Panc1 (cell line): ENCODE data around the gene CUL1. TPM values are rescaled to one million over a fixed set of nuclear protein-coding genes. Genes with fewer than 3 reads are reported as not detected.

Experiments
- ATAC-seq: fragments of 200-7000 bp; cut with Tn5 transposase; 2 replicates; pipeline ENCODE4 v1.9.1; 2020; ENCODE audit warnings: mild to moderate bottlenecking, moderate library complexity
- BruUV-seq: library from RNA; stranded (reverse); fragments of 400-500 nt; replicated peaks from 2 replicates; lab custom pipeline; 2021; lab: Mats Ljungman, UMichigan
- CTCF ChIA-PET: fragments of 300-600 bp; sonication (Branson Sonifier 250); formaldehyde crosslinking; loops from one replicate; lab custom pipeline; 2022; ENCODE audit warnings: antibody characterized with exemption; lab: Charles Lee
- POLR2A ChIA-PET: fragments of 300-600 bp; sonication (Branson Sonifier 250); formaldehyde crosslinking; loops from one replicate; lab custom pipeline; 2022; ENCODE audit warnings: antibody characterized with exemption; lab: Charles Lee
- DNase-seq: peaks from one replicate; pipeline ENCODE4 v3.0.0-alpha.2; 2010; ENCODE audit warnings: low read depth, low spot score
- H3K27ac ChIP-seq: 2 replicates; pipeline ENCODE4 v1.5.1; 2011; ENCODE audit warnings: mild to moderate bottlenecking, low read length, inconsistent platforms
- H3K27me3 ChIP-seq: fragments of 200-500 bp; sonication (Bioruptor generic); 2 replicates; pipeline ENCODE4 v1.6.0; 2014; ENCODE audit warnings: low read length, inconsistent platforms; ENCODE audit not compliant: control insufficient read depth, insufficient read depth
- H3K36me3 ChIP-seq: fragments of 200-500 bp; sonication (Bioruptor generic); 2 replicates; pipeline ENCODE4 v1.5.1; 2014; ENCODE audit warnings: inconsistent platforms, mild to moderate bottlenecking, low read length, moderate library complexity; ENCODE audit not compliant: control insufficient read depth, insufficient read depth
- H3K4me1 ChIP-seq: 2 replicates; pipeline ENCODE4 v1.5.1; 2011; ENCODE audit warnings: inconsistent platforms, mild to moderate bottlenecking, low read length, moderate library complexity; ENCODE audit not compliant: control insufficient read depth, insufficient read depth
- H3K4me3 ChIP-seq, 2 experiments: 2 replicates each; pipeline ENCODE4 v1.5.1; 2011 to 2012; ENCODE audit warnings: low read depth in 2 of 2, low read length in 2 of 2, mild to moderate bottlenecking in 2 of 2, inconsistent platforms in 1 of 2, moderate library complexity in 1 of 2
- H3K9me3 ChIP-seq: fragments of 200-500 bp; sonication (Bioruptor generic); 2 replicates; pipeline ENCODE4 v1.5.1; 2014; ENCODE audit warnings: low read depth, mild to moderate bottlenecking, inconsistent platforms, low read length, moderate library complexity; ENCODE audit not compliant: control insufficient read depth, insufficient read depth
- POLR2AphosphoS5 ChIP-seq: IDR thresholded peaks from 2 replicates; pipeline ENCODE4 v1.6.1; 2012; ENCODE audit warnings: mild to moderate bottlenecking, low read depth, low read length, moderate library complexity
- SIN3A ChIP-seq: IDR thresholded peaks from 2 replicates; pipeline ENCODE4 v1.6.1; 2012; ENCODE audit warnings: low read depth, mild to moderate bottlenecking, low read length, moderate library complexity, borderline replicate concordance; ENCODE audit not compliant: insufficient read depth
- TCF7L2 ChIP-seq: IDR thresholded peaks from 2 replicates; pipeline ENCODE4 v1.6.1; 2011; ENCODE audit warnings: mild to moderate bottlenecking, low read depth, low read length, inconsistent platforms
- in situ Hi-C: cut with HindIII; loops from 2 replicates; pipeline ENCODE4 v1.10.0; 2016; ENCODE audit warnings: low sequenced_read_pairs, low pct_unique_long_range_greater_than_20kb
- intact Hi-C: fragments of 100-400 bp; cut with micrococcal nuclease; formaldehyde crosslinking; loops from one replicate; pipeline ENCODE4 v1.10.0; 2022; ENCODE audit not compliant: unreplicated experiment
- total RNA-seq: library from RNA; stranded (reverse); gene quantifications from one replicate; pipeline ENCODE4 v1.2.1, GENCODE V29; 2021; ENCODE audit not compliant: unreplicated experiment
- TF ChIP-seq, protein P1 (sequence below): fragments of 450-650 bp; IDR thresholded peaks from 2 replicates; pipeline ENCODE4 v1.5.1; 2017; ENCODE audit warnings: mild to moderate bottlenecking
- TF ChIP-seq, protein P2 (sequence below), 2 experiments: IDR thresholded peaks; 2 replicates each; pipeline ENCODE4 v1.6.1; 2011 to 2012; ENCODE audit warnings: low read depth in 2 of 2, control low read depth in 1 of 2, low read length in 1 of 2, mild to moderate bottlenecking in 1 of 2, moderate library complexity in 1 of 2; ENCODE audit not compliant: insufficient read depth in 1 of 2

Gene CUL1
- total RNA-seq, 1 experiment from 2014 or later, result 60.6 TPM

GRCh38 chr7:148825338-148825737 lies 126.6 kb downstream of the CUL1 start:
- intact Hi-C loops (no loop called here), in situ Hi-C loops (no loop called here)
- Histone ChIP-seq H3K4me1 (no peaks in the 10 kb centered on the region), H3K36me3 (peaks cover 30% of the 10 kb centered on the region), H3K27ac (no peak overlapping the region), H3K27me3 (no peaks in the 10 kb centered on the region), H3K4me3 (no peak overlapping the region), H3K9me3 (no peaks in the 10 kb centered on the region)
- ChIA-PET POLR2A (no interaction called here), CTCF (no interaction called here)
- TF ChIP-seq SIN3A (no peak), POLR2AphosphoS5 (no peak), TCF7L2 (no peak)
- TF ChIP-seq, protein P1, sequence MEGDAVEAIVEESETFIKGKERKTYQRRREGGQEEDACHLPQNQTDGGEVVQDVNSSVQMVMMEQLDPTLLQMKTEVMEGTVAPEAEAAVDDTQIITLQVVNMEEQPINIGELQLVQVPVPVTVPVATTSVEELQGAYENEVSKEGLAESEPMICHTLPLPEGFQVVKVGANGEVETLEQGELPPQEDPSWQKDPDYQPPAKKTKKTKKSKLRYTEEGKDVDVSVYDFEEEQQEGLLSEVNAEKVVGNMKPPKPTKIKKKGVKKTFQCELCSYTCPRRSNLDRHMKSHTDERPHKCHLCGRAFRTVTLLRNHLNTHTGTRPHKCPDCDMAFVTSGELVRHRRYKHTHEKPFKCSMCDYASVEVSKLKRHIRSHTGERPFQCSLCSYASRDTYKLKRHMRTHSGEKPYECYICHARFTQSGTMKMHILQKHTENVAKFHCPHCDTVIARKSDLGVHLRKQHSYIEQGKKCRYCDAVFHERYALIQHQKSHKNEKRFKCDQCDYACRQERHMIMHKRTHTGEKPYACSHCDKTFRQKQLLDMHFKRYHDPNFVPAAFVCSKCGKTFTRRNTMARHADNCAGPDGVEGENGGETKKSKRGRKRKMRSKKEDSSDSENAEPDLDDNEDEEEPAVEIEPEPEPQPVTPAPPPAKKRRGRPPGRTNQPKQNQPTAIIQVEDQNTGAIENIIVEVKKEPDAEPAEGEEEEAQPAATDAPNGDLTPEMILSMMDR, result no peak
- TF ChIP-seq, protein P2, sequence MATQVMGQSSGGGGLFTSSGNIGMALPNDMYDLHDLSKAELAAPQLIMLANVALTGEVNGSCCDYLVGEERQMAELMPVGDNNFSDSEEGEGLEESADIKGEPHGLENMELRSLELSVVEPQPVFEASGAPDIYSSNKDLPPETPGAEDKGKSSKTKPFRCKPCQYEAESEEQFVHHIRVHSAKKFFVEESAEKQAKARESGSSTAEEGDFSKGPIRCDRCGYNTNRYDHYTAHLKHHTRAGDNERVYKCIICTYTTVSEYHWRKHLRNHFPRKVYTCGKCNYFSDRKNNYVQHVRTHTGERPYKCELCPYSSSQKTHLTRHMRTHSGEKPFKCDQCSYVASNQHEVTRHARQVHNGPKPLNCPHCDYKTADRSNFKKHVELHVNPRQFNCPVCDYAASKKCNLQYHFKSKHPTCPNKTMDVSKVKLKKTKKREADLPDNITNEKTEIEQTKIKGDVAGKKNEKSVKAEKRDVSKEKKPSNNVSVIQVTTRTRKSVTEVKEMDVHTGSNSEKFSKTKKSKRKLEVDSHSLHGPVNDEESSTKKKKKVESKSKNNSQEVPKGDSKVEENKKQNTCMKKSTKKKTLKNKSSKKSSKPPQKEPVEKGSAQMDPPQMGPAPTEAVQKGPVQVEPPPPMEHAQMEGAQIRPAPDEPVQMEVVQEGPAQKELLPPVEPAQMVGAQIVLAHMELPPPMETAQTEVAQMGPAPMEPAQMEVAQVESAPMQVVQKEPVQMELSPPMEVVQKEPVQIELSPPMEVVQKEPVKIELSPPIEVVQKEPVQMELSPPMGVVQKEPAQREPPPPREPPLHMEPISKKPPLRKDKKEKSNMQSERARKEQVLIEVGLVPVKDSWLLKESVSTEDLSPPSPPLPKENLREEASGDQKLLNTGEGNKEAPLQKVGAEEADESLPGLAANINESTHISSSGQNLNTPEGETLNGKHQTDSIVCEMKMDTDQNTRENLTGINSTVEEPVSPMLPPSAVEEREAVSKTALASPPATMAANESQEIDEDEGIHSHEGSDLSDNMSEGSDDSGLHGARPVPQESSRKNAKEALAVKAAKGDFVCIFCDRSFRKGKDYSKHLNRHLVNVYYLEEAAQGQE (IDR thresholded peaks at IDR 0.05; ENCODE audit: insufficient read depth in 1 of 2, low read depth in 2 of 2, low read length in 1 of 2), result no peak
- BruUV-seq, result TSS peak; percentile 14
- ATAC-seq, result no peak
- DNase-seq, result no peak

DNA sequence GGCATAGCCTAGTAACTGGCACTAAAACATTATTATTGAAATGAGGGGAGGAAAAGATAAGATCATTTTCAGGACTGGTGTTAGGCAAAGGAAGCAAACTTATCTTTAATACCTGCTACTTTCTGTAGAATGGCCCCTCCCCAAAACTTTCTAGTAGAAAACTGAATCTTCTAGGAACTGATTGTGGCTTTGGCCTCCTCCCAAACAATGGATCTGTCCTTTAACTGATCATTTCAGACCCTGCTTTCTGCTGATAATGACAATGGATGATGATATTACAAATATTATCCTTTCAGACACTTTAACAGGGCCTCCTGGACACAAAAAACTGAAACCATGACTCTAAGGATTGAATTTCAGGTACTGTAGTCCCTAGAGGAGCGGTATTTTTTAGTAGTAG lies 130.3 kb downstream of the CUL1 start:
- no peaks in the 10 kb centered on the region for H3K9me3 ChIP-seq
- peaks cover 30% of the 10 kb centered on the region for H3K36me3 ChIP-seq
- H3K27ac ChIP-seq, result no peak overlapping the region
- H3K27me3 ChIP-seq, result no peaks in the 10 kb centered on the region
- intact Hi-C loops (no loop called here), in situ Hi-C loops (no loop called here)
- no peaks in the 10 kb centered on the region for H3K4me1 ChIP-seq
- TF ChIP-seq, protein P1, result no peak
- TF ChIP-seq, protein P2 (IDR thresholded peaks at IDR 0.05; ENCODE audit: insufficient read depth in 1 of 2, low read depth in 2 of 2, low read length in 1 of 2), result no peak
- TF ChIP-seq TCF7L2 (no peak), POLR2AphosphoS5 (no peak), SIN3A (no peak)
- POLR2A ChIA-PET, result no interaction called here
- no peak for ATAC-seq
- no TSS peak for BruUV-seq
- no peak overlapping the region for H3K4me3 ChIP-seq
- CTCF ChIA-PET, result no interaction called here
- DNase-seq, result no peak
